ENCODE measurements around the gene ZFP64.

- TF ChIP-seq CTCF (IDR thresholded peaks at IDR 0.05) = no peak
- no peak for TF ChIP-seq POLR2A (IDR thresholded peaks at IDR 0.05)
These were observed 72.9 kb downstream of the ZFP64 start for GRCh38 chr20:52118696-52119095.
